GM12873 (cell line): Measurements from ENCODE around the gene CPSF7.

ENCODE experiments used
- TF ChIP-seq, protein P1 (sequence below): IDR thresholded peaks from 2 replicates; pipeline ENCODE4 v1.5.1; 2012; ENCODE audit warnings: low read depth, mild to moderate bottlenecking, moderate library complexity, low read length, control low read depth; ENCODE audit not compliant: insufficient read depth; ENCODE audit errors: missing control alignments

CPSF7 gene

DNA sequence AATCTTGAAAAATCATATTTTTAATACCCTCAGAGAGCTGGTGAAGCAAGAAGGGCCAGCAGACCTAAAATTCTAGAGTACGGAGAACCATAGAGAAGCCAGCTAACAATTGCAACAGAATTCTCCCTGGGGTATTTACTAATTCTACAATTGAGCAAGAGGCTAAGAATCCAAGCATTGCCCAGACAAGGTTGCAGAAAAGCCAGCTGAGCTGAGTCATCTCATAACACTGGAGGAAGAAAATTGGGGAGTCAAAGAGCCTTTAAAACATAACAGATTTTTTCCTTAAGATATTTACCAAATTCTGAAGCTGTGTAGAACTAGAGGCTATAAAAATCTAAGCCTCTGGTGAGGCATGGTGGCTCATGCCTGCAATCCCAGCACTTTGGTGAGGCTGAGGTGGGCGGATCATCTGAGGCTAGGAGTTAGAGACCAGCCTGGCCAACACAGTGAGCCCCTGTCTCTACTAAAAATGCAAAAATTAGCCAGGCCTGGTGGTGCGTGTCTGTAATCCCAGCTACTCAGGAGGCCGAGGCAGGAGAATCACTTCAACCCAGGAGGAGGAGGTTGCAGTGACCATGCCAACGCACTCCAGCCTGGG lies 51.0 kb downstream of the CPSF7 start:
- TF ChIP-seq, protein P1, sequence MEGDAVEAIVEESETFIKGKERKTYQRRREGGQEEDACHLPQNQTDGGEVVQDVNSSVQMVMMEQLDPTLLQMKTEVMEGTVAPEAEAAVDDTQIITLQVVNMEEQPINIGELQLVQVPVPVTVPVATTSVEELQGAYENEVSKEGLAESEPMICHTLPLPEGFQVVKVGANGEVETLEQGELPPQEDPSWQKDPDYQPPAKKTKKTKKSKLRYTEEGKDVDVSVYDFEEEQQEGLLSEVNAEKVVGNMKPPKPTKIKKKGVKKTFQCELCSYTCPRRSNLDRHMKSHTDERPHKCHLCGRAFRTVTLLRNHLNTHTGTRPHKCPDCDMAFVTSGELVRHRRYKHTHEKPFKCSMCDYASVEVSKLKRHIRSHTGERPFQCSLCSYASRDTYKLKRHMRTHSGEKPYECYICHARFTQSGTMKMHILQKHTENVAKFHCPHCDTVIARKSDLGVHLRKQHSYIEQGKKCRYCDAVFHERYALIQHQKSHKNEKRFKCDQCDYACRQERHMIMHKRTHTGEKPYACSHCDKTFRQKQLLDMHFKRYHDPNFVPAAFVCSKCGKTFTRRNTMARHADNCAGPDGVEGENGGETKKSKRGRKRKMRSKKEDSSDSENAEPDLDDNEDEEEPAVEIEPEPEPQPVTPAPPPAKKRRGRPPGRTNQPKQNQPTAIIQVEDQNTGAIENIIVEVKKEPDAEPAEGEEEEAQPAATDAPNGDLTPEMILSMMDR: no peak

DNA sequence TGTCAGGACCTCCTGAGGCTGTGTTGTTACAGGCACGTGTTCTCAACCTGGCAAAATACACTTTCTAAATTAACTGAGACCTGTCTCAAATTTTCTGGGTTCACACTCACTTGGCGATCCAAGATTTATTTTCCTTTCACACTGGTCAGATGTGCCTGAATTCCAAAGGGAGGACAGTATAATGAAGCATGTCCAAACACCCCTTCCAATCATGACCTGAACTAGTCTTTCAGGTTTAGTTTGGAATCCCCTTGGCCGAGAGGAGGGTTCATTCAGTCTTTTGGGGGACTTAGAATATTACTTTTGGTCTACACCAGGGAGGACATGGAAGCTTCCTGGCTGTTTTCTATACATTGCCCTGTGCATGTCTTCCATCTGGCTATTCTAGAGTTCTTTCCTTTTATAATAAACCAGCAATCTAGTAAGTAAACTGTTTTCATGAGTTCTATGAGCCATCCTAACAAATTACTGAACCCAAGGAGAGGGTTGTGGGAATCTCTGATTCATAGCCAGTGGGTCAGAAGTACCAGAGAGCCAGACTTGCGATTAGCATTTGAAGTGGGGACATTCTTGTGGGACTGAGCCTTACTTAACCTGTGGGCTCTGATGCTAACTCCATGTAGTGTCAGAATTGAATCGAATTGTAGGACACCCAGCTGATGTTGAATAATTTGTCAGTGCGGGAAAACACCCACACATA lies 52.2 kb downstream of the CPSF7 start:
- TF ChIP-seq, protein P1: no peak

DNA sequence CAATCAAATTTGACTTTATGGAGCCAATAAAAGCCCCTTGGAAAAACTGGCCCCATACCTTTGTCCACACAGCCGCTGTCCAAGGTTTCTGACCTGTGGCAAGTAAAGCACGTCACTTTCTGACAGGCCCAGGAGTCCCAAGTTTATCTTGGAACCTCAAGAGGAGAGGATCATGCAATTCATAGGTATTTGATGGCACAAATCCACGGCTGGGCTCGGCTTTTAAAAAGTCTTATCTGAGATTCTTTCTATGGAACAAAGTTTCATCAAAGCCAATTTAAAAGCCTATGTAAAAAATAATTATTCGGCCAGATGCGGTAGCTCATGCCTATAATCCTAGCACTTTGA lies 54.0 kb downstream of the CPSF7 start:
- TF ChIP-seq, protein P1: no peak

- TF ChIP-seq, protein P1: no peak
Observed at GRCh38 chr11:61372659-61373420, 56.9 kb downstream of the CPSF7 start.

DNA sequence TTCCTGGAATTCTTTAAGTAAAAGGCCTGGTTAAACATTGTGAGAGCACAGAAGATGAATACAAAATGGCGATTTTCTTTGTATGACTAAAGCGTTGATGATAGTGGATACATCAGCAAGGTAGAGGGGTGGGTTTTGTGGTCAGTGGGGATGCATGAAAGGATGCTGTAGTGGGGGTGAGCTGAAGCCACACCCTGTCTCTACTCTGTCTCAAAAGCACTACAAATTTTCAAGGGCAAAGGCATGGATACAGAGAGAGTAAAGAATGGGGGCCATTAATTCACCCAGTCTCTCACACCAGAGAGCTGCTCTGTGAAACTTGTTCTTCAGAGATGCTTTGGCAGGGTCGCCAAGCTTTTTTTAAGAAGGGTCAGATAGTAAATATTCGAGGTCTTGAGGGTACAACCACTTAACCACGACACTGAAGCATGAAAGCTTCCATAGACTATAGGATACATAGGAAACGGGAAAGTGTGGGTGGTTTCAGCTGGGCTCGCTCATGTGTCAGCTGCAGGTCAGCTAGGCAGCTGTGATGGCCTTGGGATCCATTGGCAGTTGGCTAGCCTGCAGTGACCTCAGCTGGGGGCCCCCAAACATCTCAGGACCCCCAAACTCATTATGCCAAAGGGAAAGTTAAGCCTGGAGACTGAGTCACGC lies 59.3 kb downstream of the CPSF7 start:
- TF ChIP-seq, protein P1: no peak

GRCh38 chr11:61369372-61370348 lies 60.1 kb downstream of the CPSF7 start:
- TF ChIP-seq, protein P1: no peak
